NCI-H187 (cell line): Measurements from ENCODE around the gene PKDREJ.

Experiments used
- DNase-seq, 2 experiments: peaks; one replicate each; lab custom pipeline; 2025; lab: John Stamatoyannopoulos, UW

PKDREJ gene

GRCh38 chr22:46234969-46235368, 28.2 kb downstream of the PKDREJ start:
- DNase-seq, result no peak

DNA sequence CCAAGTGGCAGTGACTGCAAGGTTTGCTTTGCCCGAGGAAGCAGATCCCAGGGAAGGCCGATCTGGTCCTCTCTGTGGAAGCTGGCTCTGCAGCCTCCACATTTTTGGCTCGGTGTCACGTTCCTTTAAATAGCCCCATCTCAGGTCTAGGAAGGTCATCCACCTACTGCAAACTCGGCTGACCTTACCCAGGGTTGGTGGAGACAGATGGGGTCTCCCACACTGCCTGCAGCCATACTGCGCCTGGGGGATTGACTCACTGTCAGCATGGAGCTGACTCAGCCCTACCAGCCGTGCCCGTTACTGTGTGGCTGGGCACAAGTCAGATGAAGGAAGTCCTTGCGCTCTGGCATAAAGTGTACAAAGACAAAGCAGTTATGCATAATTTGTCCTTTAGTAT, 29.9 kb downstream of the PKDREJ start:
- no peak for DNase-seq

DNA sequence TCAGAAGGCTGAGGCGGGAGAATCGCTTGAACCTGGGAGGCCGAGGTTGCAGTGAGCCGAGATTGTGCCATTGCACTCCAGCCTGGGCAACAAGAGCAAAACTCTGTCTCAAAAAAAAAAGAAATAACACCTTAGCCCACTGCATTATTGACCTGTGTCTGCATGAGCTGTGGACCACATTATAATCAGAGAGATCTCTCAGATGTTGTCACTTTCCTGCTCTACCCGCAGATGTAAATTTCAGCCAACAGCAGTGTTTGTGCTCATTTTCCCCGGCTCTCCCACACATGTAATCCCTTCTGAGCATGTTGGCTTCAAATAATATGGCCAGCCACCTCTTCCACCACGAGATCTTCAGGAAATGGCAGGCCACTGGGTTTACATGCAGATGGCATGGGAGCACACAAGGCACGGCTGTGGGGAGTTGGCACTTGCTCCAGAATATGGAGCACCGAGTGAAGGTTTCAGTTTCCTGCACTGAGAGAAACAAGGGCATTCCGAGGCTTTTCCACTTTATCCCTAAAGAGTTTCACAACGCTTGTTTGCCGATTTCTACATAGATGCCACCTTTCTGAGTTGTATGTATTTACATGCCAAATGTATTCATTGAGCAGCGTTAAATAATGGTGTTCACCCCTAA, 32.8 kb downstream of the PKDREJ start:
- no peak for DNase-seq

- no peak for DNase-seq
Observed at GRCh38 chr22:46229701-46230100, 33.4 kb downstream of the PKDREJ start.

DNA sequence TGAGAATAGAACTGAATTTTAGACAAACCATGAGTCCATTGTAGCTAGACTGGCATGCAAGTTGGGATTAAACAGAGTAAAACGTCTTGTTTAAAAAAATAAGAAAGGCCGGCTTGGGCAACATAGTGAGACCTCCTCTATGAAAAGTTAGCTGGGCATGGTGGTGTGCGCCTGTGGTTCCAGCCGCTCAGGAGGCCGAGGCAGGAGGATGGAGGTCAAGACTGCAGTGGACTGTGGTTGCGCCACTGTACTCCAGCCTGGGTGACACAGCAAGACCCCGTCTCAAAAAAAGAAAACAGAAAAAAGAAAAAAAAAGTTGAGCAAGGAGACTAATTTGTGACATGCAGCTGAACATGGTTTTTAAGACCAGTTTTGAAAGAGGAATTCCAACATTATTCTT, 36.6 kb downstream of the PKDREJ start:
- DNase-seq, result no peak

DNA sequence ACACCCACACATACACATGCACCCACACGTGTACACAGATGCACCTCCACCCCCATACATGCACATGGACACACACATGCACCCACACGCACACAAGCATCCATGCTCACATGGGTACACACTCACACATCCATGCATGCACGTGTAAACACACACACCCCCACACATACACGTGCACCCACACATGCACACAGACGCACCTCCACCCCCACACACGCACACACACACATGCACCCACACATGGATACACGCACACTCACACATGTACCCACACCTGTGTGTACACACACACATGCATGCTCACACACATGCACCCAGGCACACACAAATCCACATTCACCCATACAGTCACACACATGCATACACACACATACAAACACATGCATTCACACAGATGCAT, 37.5 kb downstream of the PKDREJ start:
- DNase-seq, result no peak

- no peak for DNase-seq
Observed at GRCh38 chr22:46224898-46225290, 38.2 kb downstream of the PKDREJ start.

DNA sequence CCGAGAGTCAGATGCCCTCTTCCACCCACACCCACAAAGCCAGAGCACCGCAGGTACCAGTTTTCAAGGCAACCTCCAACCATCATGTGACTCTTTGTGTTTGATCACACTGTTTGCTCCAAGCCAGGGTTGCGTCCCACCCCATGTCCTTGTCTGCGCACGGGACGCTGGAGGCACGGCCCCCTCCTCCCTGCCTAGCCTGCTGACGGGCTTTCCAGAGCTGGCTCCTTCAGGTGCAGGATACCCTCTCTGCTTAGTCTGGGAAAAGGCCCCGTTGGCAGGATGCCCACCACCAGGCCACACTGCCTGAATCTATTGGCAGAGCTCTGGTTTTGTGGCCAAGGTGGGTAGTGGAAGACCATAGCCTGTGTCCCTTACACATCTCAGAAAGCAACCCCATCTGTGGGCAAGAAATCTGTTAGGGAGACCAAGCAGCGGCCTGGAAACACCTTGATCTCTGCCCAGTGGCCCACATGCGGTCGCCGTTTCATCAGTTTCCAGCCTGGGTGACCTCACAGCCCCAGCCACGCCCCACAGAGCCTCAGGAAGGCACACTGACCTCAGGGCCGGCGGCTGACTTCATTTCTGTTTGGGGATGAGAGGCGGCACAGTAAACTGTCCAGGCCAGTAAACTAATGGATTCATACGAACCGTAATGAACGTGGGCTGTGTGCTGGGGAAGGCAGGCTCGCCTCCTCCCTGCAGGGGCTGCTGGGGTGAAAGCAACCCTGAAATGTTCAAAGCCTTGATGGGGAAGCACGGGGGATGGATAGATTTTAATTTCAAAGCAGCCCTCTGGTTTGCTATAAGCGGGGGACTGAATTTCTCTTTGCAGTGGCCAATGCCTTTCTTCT, 38.9 kb downstream of the PKDREJ start:
- no peak for DNase-seq

- no peak for DNase-seq
Observed at GRCh38 chr22:46220921-46221320, 42.2 kb downstream of the PKDREJ start.

DNA sequence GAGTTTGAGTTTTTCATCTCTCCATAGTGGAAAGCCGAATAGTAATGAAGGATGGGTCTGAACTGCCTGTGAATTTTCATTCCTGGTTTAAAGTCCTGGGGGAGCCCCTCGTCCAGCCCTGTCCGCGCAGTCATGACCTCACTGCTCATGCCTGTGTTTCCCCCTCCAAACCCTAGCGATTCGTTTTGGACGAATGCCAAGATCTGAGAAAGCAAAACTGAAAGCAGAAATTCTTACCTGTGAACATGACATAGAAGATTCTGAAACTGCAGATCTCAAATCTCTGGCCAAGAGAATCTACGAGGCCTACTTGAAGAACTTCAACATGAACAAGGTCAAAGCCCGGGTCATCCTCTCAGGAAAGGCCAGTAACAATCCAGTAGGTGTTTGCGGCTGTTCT, 43.5 kb downstream of the PKDREJ start:
- no peak for DNase-seq

- no peak for DNase-seq
Observed at GRCh38 chr22:46214616-46215015, 48.5 kb downstream of the PKDREJ start.

DNA sequence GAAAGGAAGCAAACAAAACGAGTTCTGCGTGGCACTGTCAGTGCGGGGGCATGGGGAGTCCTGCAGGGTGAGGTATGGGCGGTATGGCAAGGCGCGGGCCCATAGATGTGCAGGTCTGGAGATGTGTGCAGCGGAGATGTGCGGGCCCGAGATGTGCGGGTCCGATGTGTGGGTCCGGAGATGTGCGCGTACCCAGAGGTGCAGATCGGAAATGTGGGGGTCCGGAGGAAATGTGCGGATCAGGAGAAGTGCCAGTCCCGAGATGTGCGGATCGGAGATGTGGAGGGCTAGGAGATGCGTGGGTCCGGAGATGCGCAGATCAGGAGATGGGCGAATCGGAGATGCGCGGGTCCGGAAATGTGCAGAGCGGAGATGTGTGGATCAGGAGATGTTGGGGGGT, 49.0 kb downstream of the PKDREJ start:
- DNase-seq, result no peak

DNA sequence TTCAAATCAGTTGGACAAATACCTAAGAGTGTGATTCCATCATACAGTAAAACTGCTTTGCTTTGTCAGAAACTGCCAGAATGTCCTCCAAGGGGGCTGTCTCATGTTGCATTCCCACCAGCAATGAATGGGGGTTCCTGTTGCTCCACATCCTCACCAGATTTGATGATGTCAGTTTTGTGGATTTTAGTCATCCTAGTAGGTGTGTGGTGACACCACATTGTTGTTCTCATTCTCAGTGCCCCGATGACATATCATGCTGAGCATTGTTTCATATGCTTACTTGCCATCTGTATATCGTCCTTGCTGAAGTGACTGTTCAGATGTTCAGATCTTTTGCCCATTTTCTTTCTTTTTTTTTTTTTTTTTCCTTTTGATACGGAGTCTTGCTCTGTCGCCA, 50.1 kb downstream of the PKDREJ start:
- DNase-seq, result no peak

DNA sequence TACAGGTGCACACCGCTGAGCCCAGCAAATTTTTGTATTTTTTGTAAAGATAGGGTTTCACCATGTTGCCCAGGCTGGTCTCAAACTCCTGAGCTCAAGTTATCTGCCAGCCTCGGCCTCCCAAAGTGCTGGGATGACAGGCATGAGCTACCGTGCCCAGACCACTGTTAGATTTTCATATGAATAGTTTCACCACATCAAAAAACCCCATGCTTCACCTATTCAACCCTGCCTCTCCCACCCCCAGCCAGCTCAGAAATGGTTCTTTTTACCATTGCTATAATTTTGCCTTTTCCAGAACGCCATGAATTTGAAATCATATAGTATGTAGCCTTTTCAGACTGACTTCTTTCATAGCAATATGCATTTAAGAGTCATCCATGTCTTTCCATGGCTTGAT, 50.9 kb downstream of the PKDREJ start:
- no peak for DNase-seq

GRCh38 chr22:46209262-46209661, 53.9 kb downstream of the PKDREJ start:
- DNase-seq, result no peak
